Neural progenitor cell (in vitro differentiated cells): ENCODE results near the gene CCDC32. TPM values are rescaled to one million over a fixed set of nuclear protein-coding genes. Genes with fewer than 3 reads are reported as not detected.

Experiments
- DNase-seq: peaks from one replicate; pipeline ENCODE4 v3.0.0-alpha.2; 2016; ENCODE audit warnings: low spot score
- H2AFZ ChIP-seq: fragments of 200-600 bp; sonication (generic); replicated peaks from 2 replicates; pipeline ENCODE4 v1.6.1; 2016; ENCODE audit warnings: antibody characterized with exemption
- H3F3A ChIP-seq: fragments of 200-600 bp; sonication (generic); 2 replicates; pipeline ENCODE4 v1.6.1; 2016; ENCODE audit warnings: antibody characterized with exemption, low read depth
- H3K27ac ChIP-seq: fragments of 200-600 bp; sonication (generic); 2 replicates; pipeline ENCODE4 v1.5.1; 2016; ENCODE audit warnings: mild to moderate bottlenecking
- H3K27me3 ChIP-seq: fragments of 200-600 bp; sonication (generic); 2 replicates; pipeline ENCODE4 v1.6.1; 2016; ENCODE audit warnings: mild to moderate bottlenecking, moderate library complexity
- H3K36me3 ChIP-seq: fragments of 200-600 bp; sonication (generic); 2 replicates; pipeline ENCODE4 v1.5.1; 2016
- H3K4me1 ChIP-seq: fragments of 200-600 bp; sonication (generic); 2 replicates; pipeline ENCODE4 v1.6.1; 2016; ENCODE audit warnings: mixed run types
- H3K4me2 ChIP-seq: fragments of 200-600 bp; sonication (generic); 2 replicates; pipeline ENCODE4 v1.6.1; 2016
- H3K4me3 ChIP-seq: fragments of 200-600 bp; sonication (generic); 2 replicates; pipeline ENCODE4 v1.5.1; 2016
- H3K79me2 ChIP-seq: fragments of 200-600 bp; sonication (generic); 2 replicates; pipeline ENCODE4 v1.6.1; 2016; ENCODE audit warnings: low read depth
- H3K9ac ChIP-seq: fragments of 200-600 bp; sonication (generic); 2 replicates; pipeline ENCODE4 v1.6.1; 2016
- H3K9me3 ChIP-seq: fragments of 200-600 bp; sonication (generic); 2 replicates; pipeline ENCODE4 v1.5.1; 2016; ENCODE audit warnings: low read depth
- H4K20me1 ChIP-seq: fragments of 200-600 bp; sonication (generic); 2 replicates; pipeline ENCODE4 v1.6.1; 2016; ENCODE audit warnings: low read depth
- H3K27ac Mint-ChIP-seq: 3 replicates; pipeline ENCODE4 v1.8.0; 2021; ENCODE audit warnings: mixed read lengths
- H3K27me3 Mint-ChIP-seq: 2 replicates; pipeline ENCODE4 v1.8.0; 2022; ENCODE audit warnings: low read depth, mild to moderate bottlenecking, inconsistent platforms, moderate library complexity, mixed read lengths; ENCODE audit not compliant: insufficient read depth
- H3K36me3 Mint-ChIP-seq: 3 replicates; pipeline ENCODE4 v1.8.0; 2021; ENCODE audit warnings: mixed read lengths
- H3K4me1 Mint-ChIP-seq: 3 replicates; pipeline ENCODE4 v1.8.0; 2021; ENCODE audit warnings: mixed read lengths
- H3K4me3 Mint-ChIP-seq: 3 replicates; pipeline ENCODE4 v1.8.0; 2021; ENCODE audit warnings: mild to moderate bottlenecking, moderate library complexity, mixed read lengths
- H3K9me3 Mint-ChIP-seq: 3 replicates; pipeline ENCODE4 v1.8.0; 2020; ENCODE audit warnings: mixed read lengths
- EZH2 ChIP-seq: fragments of 200-600 bp; sonication (generic); IDR thresholded peaks from 2 replicates; pipeline ENCODE4 v1.6.1; 2017; ENCODE audit warnings: antibody characterized with exemption, mild to moderate bottlenecking, moderate library complexity
- EZH2phosphoT487 ChIP-seq: fragments of 200-600 bp; sonication (generic); IDR thresholded peaks from 2 replicates; pipeline ENCODE4 v1.6.1; 2017; ENCODE audit warnings: antibody characterized with exemption
- total RNA-seq: library from RNA; depleted of rRNA; stranded (reverse); fragments of >200 nt; gene quantifications from 2 replicates; pipeline ENCODE4 v1.2.3, GENCODE V29; 2015; ENCODE audit warnings: low replicate concordance
- TF ChIP-seq, protein P1 (sequence below): fragments of 200-600 bp; sonication (generic); IDR thresholded peaks from 2 replicates; pipeline ENCODE4 v1.5.1; 2017; ENCODE audit warnings: antibody characterized with exemption, mild to moderate bottlenecking

Gene CCDC32
- total RNA-seq, 1 donor from 2014 or later = 22.4 TPM

DNA sequence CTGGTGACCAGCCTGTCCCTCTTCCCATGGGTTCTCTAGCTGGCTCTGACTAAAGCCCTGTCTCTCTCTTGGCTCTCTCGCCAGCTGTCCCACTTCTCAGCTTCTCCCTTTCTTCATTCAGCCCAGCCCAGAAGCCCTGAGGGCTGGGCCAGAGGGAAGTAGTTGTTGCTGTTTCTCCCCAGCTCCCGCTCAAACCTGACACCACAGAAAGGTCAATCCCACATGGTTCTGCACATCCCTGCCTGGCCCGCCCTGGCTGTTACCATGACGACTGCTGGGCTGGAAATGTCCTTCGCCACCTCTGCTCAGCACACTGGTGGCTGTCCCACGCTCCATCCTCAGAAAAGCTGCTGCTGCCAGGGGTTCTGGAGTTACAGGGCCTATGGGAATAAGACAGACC, 25.9 kb downstream of the CCDC32 start:
- Mint-ChIP-seq H3K36me3 (no peaks in the 10 kb centered on the region), H3K4me1 (peaks cover 15% of the 10 kb centered on the region), H3K27me3 (peaks cover 4% of the 10 kb centered on the region), H3K27ac (peak overlapping the region; percentile 54), H3K9me3 (no peaks in the 10 kb centered on the region), H3K4me3 (peak overlapping the region; percentile 1)
- TF ChIP-seq EZH2 (no peak), EZH2phosphoT487 (no peak)
- TF ChIP-seq, protein P1, sequence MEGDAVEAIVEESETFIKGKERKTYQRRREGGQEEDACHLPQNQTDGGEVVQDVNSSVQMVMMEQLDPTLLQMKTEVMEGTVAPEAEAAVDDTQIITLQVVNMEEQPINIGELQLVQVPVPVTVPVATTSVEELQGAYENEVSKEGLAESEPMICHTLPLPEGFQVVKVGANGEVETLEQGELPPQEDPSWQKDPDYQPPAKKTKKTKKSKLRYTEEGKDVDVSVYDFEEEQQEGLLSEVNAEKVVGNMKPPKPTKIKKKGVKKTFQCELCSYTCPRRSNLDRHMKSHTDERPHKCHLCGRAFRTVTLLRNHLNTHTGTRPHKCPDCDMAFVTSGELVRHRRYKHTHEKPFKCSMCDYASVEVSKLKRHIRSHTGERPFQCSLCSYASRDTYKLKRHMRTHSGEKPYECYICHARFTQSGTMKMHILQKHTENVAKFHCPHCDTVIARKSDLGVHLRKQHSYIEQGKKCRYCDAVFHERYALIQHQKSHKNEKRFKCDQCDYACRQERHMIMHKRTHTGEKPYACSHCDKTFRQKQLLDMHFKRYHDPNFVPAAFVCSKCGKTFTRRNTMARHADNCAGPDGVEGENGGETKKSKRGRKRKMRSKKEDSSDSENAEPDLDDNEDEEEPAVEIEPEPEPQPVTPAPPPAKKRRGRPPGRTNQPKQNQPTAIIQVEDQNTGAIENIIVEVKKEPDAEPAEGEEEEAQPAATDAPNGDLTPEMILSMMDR = no peak
- Histone ChIP-seq H3K36me3 (no peaks in the 10 kb centered on the region), H3F3A (no peaks in the 10 kb centered on the region), H3K27me3 (no peaks in the 10 kb centered on the region), H2AFZ (no peak overlapping the region), H3K4me3 (no peak overlapping the region), H3K9me3 (no peaks in the 10 kb centered on the region), H3K27ac (no peak overlapping the region), H3K4me1 (no peaks in the 10 kb centered on the region), H4K20me1 (peaks cover 2% of the 10 kb centered on the region), H3K9ac (no peak overlapping the region), H3K4me2 (no peak overlapping the region), H3K79me2 (no peaks in the 10 kb centered on the region)
- peak; percentile 37 for DNase-seq

GRCh38 chr15:40536501-40536900, 28.3 kb downstream of the CCDC32 start:
- TF ChIP-seq, protein P1 = no peak
- TF ChIP-seq EZH2 (no peak), EZH2phosphoT487 (no peak)
- no peak for DNase-seq
- H3K79me2 ChIP-seq = no peaks in the 10 kb centered on the region
- H3K4me1 ChIP-seq = no peaks in the 10 kb centered on the region
- Mint-ChIP-seq H3K9me3 (no peaks in the 10 kb centered on the region), H3K27me3 (peaks cover 2% of the 10 kb centered on the region), H3K27ac (no peak overlapping the region), H3K4me3 (no peak overlapping the region), H3K36me3 (no peaks in the 10 kb centered on the region), H3K4me1 (peaks cover 13% of the 10 kb centered on the region)
- H3K4me3 ChIP-seq = no peak overlapping the region
- H4K20me1 ChIP-seq = peaks cover 2% of the 10 kb centered on the region
- H3K9me3 ChIP-seq = no peaks in the 10 kb centered on the region
- H3F3A ChIP-seq = no peaks in the 10 kb centered on the region
- H3K27me3 ChIP-seq = no peaks in the 10 kb centered on the region
- H3K9ac ChIP-seq = no peak overlapping the region
- H3K27ac ChIP-seq = no peak overlapping the region
- H3K36me3 ChIP-seq = no peaks in the 10 kb centered on the region
- H2AFZ ChIP-seq = no peak overlapping the region
- H3K4me2 ChIP-seq = no peak overlapping the region

- H2AFZ ChIP-seq = no peak overlapping the region
- DNase-seq = no peak
- H3K9me3 ChIP-seq = no peaks in the 10 kb centered on the region
- TF ChIP-seq, protein P1 = no peak
- no peak for TF ChIP-seq EZH2
- TF ChIP-seq EZH2phosphoT487 = no peak
- peaks cover 2% of the 10 kb centered on the region for H4K20me1 ChIP-seq
- no peak overlapping the region for H3K27ac ChIP-seq
- H3K79me2 ChIP-seq = no peaks in the 10 kb centered on the region
- no peaks in the 10 kb centered on the region for H3F3A ChIP-seq
- Mint-ChIP-seq H3K36me3 (no peaks in the 10 kb centered on the region), H3K9me3 (no peaks in the 10 kb centered on the region), H3K27ac (no peak overlapping the region), H3K4me1 (peaks cover 10% of the 10 kb centered on the region), H3K4me3 (no peak overlapping the region), H3K27me3 (peaks cover 2% of the 10 kb centered on the region)
- H3K9ac ChIP-seq = no peak overlapping the region
- no peaks in the 10 kb centered on the region for H3K36me3 ChIP-seq
- no peak overlapping the region for H3K4me3 ChIP-seq
- no peaks in the 10 kb centered on the region for H3K27me3 ChIP-seq
- H3K4me2 ChIP-seq = no peak overlapping the region
- no peaks in the 10 kb centered on the region for H3K4me1 ChIP-seq
Observed at GRCh38 chr15:40534371-40534770, 30.5 kb downstream of the CCDC32 start.
